GM12878 (cell line): ENCODE measurements around the gene C1R. TPM values are rescaled to one million over a fixed set of nuclear protein-coding genes. Genes with fewer than 3 reads are reported as not detected.

Experiments
- ATAC-seq: fragments of 200-7000 bp; cut with Tn5 transposase; 3 replicates; pipeline ENCODE4 v1.9.1; 2020; ENCODE audit warnings: mild to moderate bottlenecking, moderate library complexity
- BruUV-seq: library from RNA; stranded (reverse); fragments of 400-500 nt; replicated peaks from 2 replicates; lab custom pipeline; 2021; lab: Mats Ljungman, UMichigan
- CTCF ChIA-PET: fragments of 300-600 bp; sonication (Branson Sonifier 250); formaldehyde crosslinking; extraction: SDS; loops from one replicate; lab custom pipeline; 2021; ENCODE audit warnings: inconsistent platforms; lab: Yijun Ruan, JAX
- POLR2A ChIA-PET: fragments of 350-600 bp; formaldehyde crosslinking; extraction: SDS; loops from one replicate; lab custom pipeline; 2021; ENCODE audit warnings: inconsistent platforms; lab: Charles Lee
- RAD21 ChIA-PET: fragments of 300-600 bp; sonication (Branson Sonifier 250); formaldehyde crosslinking; loops from one replicate; lab custom pipeline; 2023; ENCODE audit warnings: antibody characterized with exemption; ENCODE audit not compliant: unreplicated experiment; lab: Charles Lee
- SMC1A ChIA-PET: fragments of 300-600 bp; sonication (Branson Sonifier 250); formaldehyde crosslinking; loops from one replicate; lab custom pipeline; 2023; ENCODE audit not compliant: unreplicated experiment, uncharacterized antibody; lab: Charles Lee
- DNase-seq: peaks from one replicate; pipeline ENCODE4 v3.0.0-alpha.2; 2011; ENCODE audit warnings: low read depth, low spot score
- FAIRE-seq: peaks from 3 replicates; lab custom pipeline; 2011; peaks lifted over from hg19 to GRCh38; lab: Jason Lieb, UNC
- H2AFZ ChIP-seq: 2 replicates; pipeline ENCODE4 v1.6.0; 2011; ENCODE audit warnings: low read depth, low read length, control low read depth; ENCODE audit not compliant: control insufficient read depth
- H3K27ac ChIP-seq: 2 replicates; pipeline ENCODE4 v1.5.1; 2011; ENCODE audit warnings: control low read depth; ENCODE audit not compliant: control insufficient read depth, insufficient read depth
- H3K27me3 ChIP-seq, 2 experiments: replicated peaks in 1 of 2; 2 replicates each; pipeline versions ENCODE4 v1.6.0 to v1.6.1; 2011; ENCODE audit warnings: low read length in 1 of 2; ENCODE audit not compliant: control insufficient read depth in 2 of 2, insufficient read depth in 2 of 2
- H3K36me3 ChIP-seq, 2 experiments: 2 replicates each; pipeline ENCODE4 v1.5.1; 2011; ENCODE audit warnings: low read length in 1 of 2; ENCODE audit not compliant: control insufficient read depth in 2 of 2, insufficient read depth in 2 of 2
- H3K4me1 ChIP-seq: 2 replicates; pipeline ENCODE4 v1.6.1; 2011; ENCODE audit warnings: mild to moderate bottlenecking, low read length, moderate library complexity, mixed read lengths; ENCODE audit not compliant: control insufficient read depth, insufficient read depth
- H3K4me2 ChIP-seq: 2 replicates; pipeline ENCODE4 v1.6.0; 2011; ENCODE audit warnings: control low read depth; ENCODE audit not compliant: control insufficient read depth, insufficient read depth
- H3K4me3 ChIP-seq: fragments of 200-600 bp; sonication (generic); 2 replicates; pipeline ENCODE4 v1.5.1; 2016
- H3K79me2 ChIP-seq: 2 replicates; pipeline ENCODE4 v1.6.0; 2011; ENCODE audit warnings: low read length; ENCODE audit not compliant: control insufficient read depth, insufficient read depth
- H3K9ac ChIP-seq: 2 replicates; pipeline ENCODE4 v1.8.0; 2011; ENCODE audit warnings: low read length, control low read depth, mixed read lengths; ENCODE audit not compliant: control insufficient read depth, insufficient read depth
- H3K9me3 ChIP-seq: replicated peaks from 3 replicates; pipeline ENCODE4 v1.5.1; 2011; ENCODE audit warnings: mild to moderate bottlenecking, low read length; ENCODE audit not compliant: control insufficient read depth, insufficient read depth
- H4K20me1 ChIP-seq: 2 replicates; pipeline ENCODE4 v1.6.0; 2011; ENCODE audit not compliant: control insufficient read depth, insufficient read depth
- BCLAF1 ChIP-seq: fragments of 450-650 bp; IDR thresholded peaks from 2 replicates; pipeline ENCODE4 v1.6.1; 2017; ENCODE audit warnings: antibody characterized with exemption, mild to moderate bottlenecking, moderate library complexity
- CREM ChIP-seq: IDR thresholded peaks from 2 replicates; pipeline ENCODE4 v1.6.1; 2014; ENCODE audit warnings: antibody characterized with exemption, low read depth
- HSF1 ChIP-seq: fragments of 150-350 bp; IDR thresholded peaks from 2 replicates; pipeline ENCODE4 v1.6.1; 2014; ENCODE audit warnings: mild to moderate bottlenecking, low read depth, low read length
- NFYA ChIP-seq: IDR thresholded peaks from 2 replicates; pipeline ENCODE4 v1.6.1; 2011; ENCODE audit warnings: low read depth, mild to moderate bottlenecking, low read length, improper control_type of control experiment, borderline replicate concordance
- RBBP5 ChIP-seq: fragments of 200-600 bp; sonication (generic); conservative IDR thresholded peaks from 2 replicates; pipeline ENCODE4 v1.6.1; 2016
- WGBS: methylation state at CpG from one replicate; pipeline ENCODE4 v1.1.6; 2016; ENCODE audit warnings: low lambda C conversion rate; ENCODE audit not compliant: insufficient replicate concordance, insufficient coverage; ENCODE audit errors: missing lambda C conversion rate; 5-methylcytosine and 5-hydroxymethylcytosine counted together
- in situ Hi-C: fragments of 300-500 bp; cut with MboI; formaldehyde crosslinking; loops from 9 replicates; pipeline ENCODE4 v1.14.3; 2018; ENCODE audit warnings: mixed read lengths
- intact Hi-C: fragments of 100-400 bp; cut with micrococcal nuclease; formaldehyde crosslinking; loops from one replicate; pipeline ENCODE4 v1.14.2; 2022; ENCODE audit not compliant: unreplicated experiment
- polyA plus RNA-seq, 11 experiments: library from polyadenylated mRNA; depleted of rRNA in 4 of 11; unstranded in 6 of 11; stranded (reverse) in 5 of 11; fragments of >200 nt; fragmentation: Nextera tagmentation in 4 of 11; fragmentation: Illumina TruSeq in 1 of 11; extraction: Ambion mirVana in 4 of 11; extraction: Trizol in 1 of 11; gene quantifications; 1 replicate in 1 of 11; 2 replicates in 10 of 11; pipeline versions ENCODE4 v1.2.1 to v1.2.3, GENCODE V29; 2011 to 2016; ENCODE audit warnings: inconsistent platforms in 2 of 11, missing spikeins in 2 of 11, low read depth in 1 of 11
- total RNA-seq, 4 experiments: library from RNA; depleted of rRNA in 3 of 4; stranded (reverse); fragments of >200 nt in 3 of 4; fragmentation: Illumina TruSeq in 1 of 4; extraction: Trizol in 1 of 4; gene quantifications; 2 replicates each; pipeline versions ENCODE4 v1.2.1 to v1.2.3, GENCODE V29; 2013 to 2021

The C1R gene
- total and polyA plus RNA-seq, 10 of the 15 experiments (the other 5 are each of a cell fraction or from before 2014, with no cell fraction given): 0.31 to 1.9 (median 0.96) TPM; not detected in 1

DNA sequence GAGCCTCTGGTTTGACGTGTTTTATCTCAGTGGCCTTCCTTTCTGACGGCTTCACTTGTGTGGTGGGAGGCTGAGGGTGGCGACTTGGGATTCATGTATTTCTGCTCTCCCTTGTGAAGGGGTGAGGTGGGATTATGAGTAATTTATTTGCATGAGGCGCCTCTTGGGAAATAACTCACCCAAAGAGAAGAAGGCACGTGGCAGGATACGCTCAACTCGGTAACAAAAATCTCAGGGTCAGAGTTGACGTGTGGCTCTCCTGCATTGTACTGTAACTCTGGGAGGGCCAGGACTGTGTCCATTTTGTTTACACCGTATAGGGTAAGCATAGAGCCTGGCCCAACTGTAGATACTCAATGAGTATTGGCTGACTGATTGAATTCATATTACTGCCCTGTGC is 46.3 kb downstream of the C1R start:
- no peak for FAIRE-seq
- no peaks in the 10 kb centered on the region for H3K27me3 ChIP-seq
- TF ChIP-seq CREM (no peak), HSF1 (no peak), NFYA (no peak), BCLAF1 (no peak), RBBP5 (no peak)
- TF ChIP-seq, all 136 proteins: peak for 0
- H3K4me1 ChIP-seq: no peaks in the 10 kb centered on the region; the same call in 1 of the 2 replicates
- H3K4me3 ChIP-seq: no peak overlapping the region
- in situ Hi-C loops: no loop called here
- 40% methylated on average over 9 of the region's 9 CpGs for WGBS
- RAD21 ChIA-PET: no interaction called here
- POLR2A ChIA-PET: no interaction called here
- peak overlapping the region; percentile 33; the same call in 1 of the 2 replicates for H2AFZ ChIP-seq
- no peak for DNase-seq
- no TSS peak for BruUV-seq
- CTCF ChIA-PET: no interaction called here
- ATAC-seq: peak; percentile 36
- no peaks in the 10 kb centered on the region for H4K20me1 ChIP-seq
- H3K36me3 ChIP-seq: no peaks in the 10 kb centered on the region
- H3K9ac ChIP-seq: no peak overlapping the region
- H3K79me2 ChIP-seq: no peaks in the 10 kb centered on the region
- H3K27ac ChIP-seq: no peak overlapping the region
- no peaks in the 10 kb centered on the region for H3K9me3 ChIP-seq
- SMC1A ChIA-PET: no interaction called here
- intact Hi-C loops: no loop called here
- no peak overlapping the region for H3K4me2 ChIP-seq
